Iris pigment epithelial cell (primary cell): ENCODE results near the gene DTYMK.

Experiments used
- DNase-seq: peaks from one replicate; pipeline ENCODE4 v3.0.0-alpha.2; 2011; ENCODE audit warnings: low read depth

The DTYMK gene

GRCh38 chr2:241686650-241687425 is at the start of gene DTYMK:
TSS of gene DTYMK (minus strand) at chr2:241686815. CDS start at chr2:241686783, 32 bp downstream.
- peak; percentile 96 for DNase-seq

GRCh38 chr2:241736111-241736510 is 49.5 kb upstream of the DTYMK start:
- no peak for DNase-seq

- DNase-seq, result peak; percentile 77
Observed at GRCh38 chr2:241734467-241735208, 48.0 kb upstream of the DTYMK start, which contains the start of gene D2HGDH. TSS of gene D2HGDH (plus strand) at chr2:241734630. CDS start at chr2:241735225, 595 bp downstream.

GRCh38 chr2:241734208-241734466 is 47.5 kb upstream of the DTYMK start:
- no peak for DNase-seq

GRCh38 chr2:241733391-241734207 is 47.0 kb upstream of the DTYMK start:
- DNase-seq, result no peak

GRCh38 chr2:241732513-241733186 is 46.0 kb upstream of the DTYMK start:
- DNase-seq, result peak; percentile 9

GRCh38 chr2:241730671-241731293 is 44.2 kb upstream of the DTYMK start:
- no peak for DNase-seq

GRCh38 chr2:241729868-241730267 is 43.3 kb upstream of the DTYMK start:
- DNase-seq, result no peak

- DNase-seq, result no peak
Observed at GRCh38 chr2:241728627-241729026, 42.0 kb upstream of the DTYMK start.

- no peak for DNase-seq
Observed at GRCh38 chr2:241728000-241728399, 41.4 kb upstream of the DTYMK start.

- DNase-seq, result no peak
Observed at GRCh38 chr2:241726459-241726858, 39.8 kb upstream of the DTYMK start.

- no peak for DNase-seq
Observed at GRCh38 chr2:241724975-241725870, 38.6 kb upstream of the DTYMK start.

GRCh38 chr2:241724259-241724974 is 37.8 kb upstream of the DTYMK start:
- no peak for DNase-seq

GRCh38 chr2:241722896-241723454 is 36.4 kb upstream of the DTYMK start:
- DNase-seq, result no peak

GRCh38 chr2:241721852-241722251 is 35.2 kb upstream of the DTYMK start:
- no peak for DNase-seq

- DNase-seq, result no peak
Observed at GRCh38 chr2:241720560-241720959, 33.9 kb upstream of the DTYMK start.

- no peak for DNase-seq
Observed at GRCh38 chr2:241720099-241720498, 33.5 kb upstream of the DTYMK start.

- DNase-seq, result no peak
Observed at GRCh38 chr2:241719093-241719492, 32.5 kb upstream of the DTYMK start.

- DNase-seq, result no peak
Observed at GRCh38 chr2:241708879-241709278, 22.3 kb upstream of the DTYMK start.

GRCh38 chr2:241706537-241706936 is 19.9 kb upstream of the DTYMK start:
- DNase-seq, result no peak
